ENCODE data around the gene KLHDC3.
A peak's percentile ranks its signal among the peaks of the same experiment; 100 is the strongest.

The KLHDC3 gene

DNA sequence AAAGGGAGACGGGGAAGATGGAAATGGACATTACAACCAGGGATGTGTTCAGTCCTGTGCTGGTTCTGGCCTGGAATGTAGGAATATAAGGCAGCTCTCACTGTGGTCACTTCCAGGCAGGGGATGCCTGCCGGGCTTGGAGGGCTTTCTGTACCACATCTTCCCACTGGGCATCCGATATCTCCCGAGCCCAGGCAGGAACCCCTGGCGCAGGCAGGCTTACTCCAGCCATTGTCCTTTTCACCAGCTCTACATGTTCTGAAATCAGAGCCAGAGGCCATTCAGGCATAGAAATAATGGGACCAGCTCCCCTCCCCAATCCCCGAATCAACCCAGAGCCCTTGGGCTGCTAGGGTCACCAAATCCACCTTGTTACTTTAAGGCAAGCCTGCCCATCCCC is 1.7 kb upstream of the KLHDC3 start:
- H3K36me3 ChIP-seq (ENCODE audit: control insufficient read depth, insufficient read depth, low read length): peaks cover 28% of the 10 kb centered on the region
- H3K4me1 ChIP-seq (ENCODE audit: control insufficient read depth, insufficient read depth, low read length): no peaks in the 10 kb centered on the region
- no CpG with 5 or more reads among the region's 6 CpGs for WGBS (ENCODE audit: insufficient coverage, insufficient read length)
- H3K4me3 ChIP-seq (ENCODE audit: low read length): no peak overlapping the region
- H3K27ac ChIP-seq (ENCODE audit: low read length): no peak overlapping the region
- no peak for DNase-seq (ENCODE audit: low read depth, low spot score)
- H3K27me3 ChIP-seq (ENCODE audit: control insufficient read depth, insufficient read depth, low read length): no peaks in the 10 kb centered on the region
- no peaks in the 10 kb centered on the region for H3K9me3 ChIP-seq (ENCODE audit: control insufficient read depth, insufficient read depth, low read length)

- no peak overlapping the region for H3K27ac ChIP-seq (ENCODE audit: low read length)
- no peaks in the 10 kb centered on the region for H3K27me3 ChIP-seq (ENCODE audit: control insufficient read depth, insufficient read depth, low read length)
- H3K4me1 ChIP-seq (ENCODE audit: control insufficient read depth, insufficient read depth, low read length): no peaks in the 10 kb centered on the region
- no CpG with 5 or more reads among the region's 25 CpGs for WGBS (ENCODE audit: insufficient coverage, insufficient read length)
- peaks cover 30% of the 10 kb centered on the region for H3K36me3 ChIP-seq (ENCODE audit: control insufficient read depth, insufficient read depth, low read length)
- H3K9me3 ChIP-seq (ENCODE audit: control insufficient read depth, insufficient read depth, low read length): no peaks in the 10 kb centered on the region
- peak overlapping the region; percentile 70 for H3K4me3 ChIP-seq (ENCODE audit: low read length)
- DNase-seq (ENCODE audit: low read depth, low spot score): no peak
Measured at GRCh38 chr6:43013097-43013842, 779 bp upstream of the KLHDC3 start.

DNA sequence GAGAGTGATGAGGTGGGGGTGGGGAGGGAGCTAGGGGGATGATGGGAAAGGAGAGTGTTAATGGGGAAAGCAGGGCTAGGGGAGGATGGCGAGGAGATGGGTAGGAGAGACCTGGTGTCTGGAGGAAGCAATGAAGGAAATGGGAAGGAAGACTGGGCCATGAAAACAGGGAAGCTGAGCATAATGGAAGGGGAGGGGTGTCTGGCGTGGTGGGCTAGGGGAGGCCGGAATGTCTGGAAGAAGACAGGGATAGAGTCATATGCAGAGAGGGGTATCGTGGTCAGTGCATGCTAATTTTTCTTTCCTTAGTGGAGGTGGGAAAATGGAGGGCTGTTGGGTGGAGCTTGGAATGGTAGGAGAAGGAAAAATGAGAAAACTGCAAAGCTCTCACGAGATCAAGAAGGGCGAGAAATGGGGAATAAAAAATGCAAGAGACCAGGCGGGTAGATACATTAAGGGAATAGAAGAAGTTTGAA is 423 bp downstream of the KLHDC3 start:
- DNase-seq (ENCODE audit: low read depth, low spot score): no peak
- Histone ChIP-seq H3K27me3 (ENCODE audit: control insufficient read depth, insufficient read depth, low read length) (no peaks in the 10 kb centered on the region), H3K27ac (ENCODE audit: low read length) (no peak overlapping the region), H3K4me1 (ENCODE audit: control insufficient read depth, insufficient read depth, low read length) (no peaks in the 10 kb centered on the region), H3K9me3 (ENCODE audit: control insufficient read depth, insufficient read depth, low read length) (no peaks in the 10 kb centered on the region), H3K36me3 (ENCODE audit: control insufficient read depth, insufficient read depth, low read length) (peaks cover 26% of the 10 kb centered on the region), H3K4me3 (ENCODE audit: low read length) (peak overlapping the region; percentile 66; the same call in 1 of the 2 replicates)
- 100% methylated on average over 1 of the region's 7 CpGs for WGBS (ENCODE audit: insufficient coverage, insufficient read length)

DNA sequence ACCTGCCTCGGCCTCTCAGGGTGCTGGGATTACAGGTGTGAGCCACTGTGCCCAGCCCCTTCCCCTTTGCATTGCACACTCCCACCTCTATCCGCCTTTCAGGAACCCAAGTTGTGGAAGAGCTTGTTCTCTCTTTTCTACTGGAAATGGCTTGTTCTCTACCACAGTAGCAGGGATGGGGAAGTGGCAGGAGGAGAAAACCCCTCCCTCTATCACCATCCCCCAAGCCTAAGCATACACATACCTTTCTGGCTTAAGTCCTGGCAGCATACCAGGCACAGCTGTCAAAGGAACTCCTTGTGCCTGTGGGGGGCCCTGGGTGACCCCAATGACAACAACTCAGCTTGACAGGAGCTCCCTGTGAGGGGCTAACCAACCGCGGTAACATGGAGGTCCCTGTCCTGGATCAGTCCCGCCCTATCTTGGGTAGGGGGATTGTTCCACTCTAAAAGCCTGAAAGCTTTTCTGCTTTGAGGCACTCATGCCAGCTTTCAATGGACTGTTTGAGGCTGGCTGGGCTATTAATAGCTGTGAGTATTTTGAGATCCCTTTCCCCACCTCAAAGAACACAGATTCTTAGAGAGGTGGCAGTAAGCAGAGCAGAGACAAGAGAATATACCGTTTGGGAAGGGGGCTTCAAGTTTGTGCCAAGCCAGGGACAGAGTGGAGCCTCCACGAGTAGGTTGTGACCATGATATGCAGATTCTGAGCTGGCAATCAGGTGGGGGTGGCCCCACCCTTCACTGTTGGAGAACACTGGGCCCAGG is 2.3 kb downstream of the KLHDC3 start:
- Histone ChIP-seq H3K27me3 (ENCODE audit: control insufficient read depth, insufficient read depth, low read length) (no peaks in the 10 kb centered on the region), H3K27ac (ENCODE audit: low read length) (no peak overlapping the region), H3K4me1 (ENCODE audit: control insufficient read depth, insufficient read depth, low read length) (no peaks in the 10 kb centered on the region), H3K36me3 (ENCODE audit: control insufficient read depth, insufficient read depth, low read length) (peaks cover 14% of the 10 kb centered on the region), H3K4me3 (ENCODE audit: low read length) (no peak overlapping the region), H3K9me3 (ENCODE audit: control insufficient read depth, insufficient read depth, low read length) (no peaks in the 10 kb centered on the region)
- DNase-seq (ENCODE audit: low read depth, low spot score): no peak
- no CpG with 5 or more reads among the region's 7 CpGs for WGBS (ENCODE audit: insufficient coverage, insufficient read length)

DNA sequence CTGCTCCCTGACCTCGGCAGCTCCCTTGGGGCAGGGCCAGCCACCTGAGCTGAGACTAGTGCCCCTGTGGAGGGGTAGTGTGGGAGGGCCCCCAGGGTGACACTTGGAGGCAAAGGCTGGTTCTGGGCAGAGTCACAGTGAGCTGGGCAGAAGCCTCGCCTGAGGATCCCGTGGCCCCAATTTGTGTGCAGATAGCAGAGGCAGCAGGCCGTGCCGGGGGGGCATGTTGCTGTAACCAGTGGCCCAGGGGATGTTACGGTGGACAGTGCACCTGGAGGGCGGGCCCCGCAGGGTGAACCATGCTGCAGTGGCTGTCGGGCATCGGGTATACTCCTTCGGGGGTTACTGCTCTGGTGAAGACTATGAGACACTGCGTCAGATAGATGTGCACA is 2.9 kb downstream of the KLHDC3 start:
- no CpG with 5 or more reads among the region's 12 CpGs for WGBS (ENCODE audit: insufficient coverage, insufficient read length)
- H3K4me3 ChIP-seq (ENCODE audit: low read length): no peak overlapping the region
- H3K27me3 ChIP-seq (ENCODE audit: control insufficient read depth, insufficient read depth, low read length): no peaks in the 10 kb centered on the region
- no peaks in the 10 kb centered on the region for H3K9me3 ChIP-seq (ENCODE audit: control insufficient read depth, insufficient read depth, low read length)
- H3K27ac ChIP-seq (ENCODE audit: low read length): no peak overlapping the region
- no peaks in the 10 kb centered on the region for H3K4me1 ChIP-seq (ENCODE audit: control insufficient read depth, insufficient read depth, low read length)
- no peak for DNase-seq (ENCODE audit: low read depth, low spot score)
- peaks cover 12% of the 10 kb centered on the region for H3K36me3 ChIP-seq (ENCODE audit: control insufficient read depth, insufficient read depth, low read length)

DNA sequence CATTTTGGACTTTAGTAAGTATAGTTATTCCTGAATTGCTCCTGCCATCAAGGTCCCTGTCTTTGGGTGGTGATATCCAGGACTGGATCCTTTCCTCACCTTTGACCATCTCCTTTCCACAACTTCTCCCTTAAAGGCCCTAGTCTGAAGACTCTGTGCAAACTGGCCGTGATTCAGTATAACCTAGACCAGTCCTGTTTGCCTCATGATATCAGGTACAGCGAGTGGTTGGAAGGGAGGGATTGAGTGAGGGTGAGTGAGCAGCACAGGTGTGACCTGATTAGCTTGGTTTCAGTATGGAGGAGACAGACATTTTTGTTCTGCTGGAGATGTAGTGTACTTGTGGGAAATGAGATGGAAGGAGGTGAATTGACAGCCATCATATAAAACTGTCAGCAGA is 5.1 kb downstream of the KLHDC3 start:
- Histone ChIP-seq H3K36me3 (ENCODE audit: control insufficient read depth, insufficient read depth, low read length) (peaks cover 8% of the 10 kb centered on the region; the same call in 1 of the 2 replicates), H3K4me3 (ENCODE audit: low read length) (no peak overlapping the region), H3K27ac (ENCODE audit: low read length) (no peak overlapping the region), H3K27me3 (ENCODE audit: control insufficient read depth, insufficient read depth, low read length) (no peaks in the 10 kb centered on the region), H3K9me3 (ENCODE audit: control insufficient read depth, insufficient read depth, low read length) (no peaks in the 10 kb centered on the region), H3K4me1 (ENCODE audit: control insufficient read depth, insufficient read depth, low read length) (no peaks in the 10 kb centered on the region)
- DNase-seq (ENCODE audit: low read depth, low spot score): no peak
- WGBS (ENCODE audit: insufficient coverage, insufficient read length): no CpG with 5 or more reads among the region's 2 CpGs

- no peak overlapping the region for H3K4me3 ChIP-seq (ENCODE audit: low read length)
- no peaks in the 10 kb centered on the region for H3K9me3 ChIP-seq (ENCODE audit: control insufficient read depth, insufficient read depth, low read length)
- no peak for DNase-seq (ENCODE audit: low read depth, low spot score)
- WGBS (ENCODE audit: insufficient coverage, insufficient read length): no CpG with 5 or more reads among the region's 3 CpGs
- no peaks in the 10 kb centered on the region for H3K4me1 ChIP-seq (ENCODE audit: control insufficient read depth, insufficient read depth, low read length)
- no peaks in the 10 kb centered on the region for H3K27me3 ChIP-seq (ENCODE audit: control insufficient read depth, insufficient read depth, low read length)
- H3K36me3 ChIP-seq (ENCODE audit: control insufficient read depth, insufficient read depth, low read length): peaks cover 17% of the 10 kb centered on the region; the same call in 1 of the 2 replicates
- H3K27ac ChIP-seq (ENCODE audit: low read length): no peak overlapping the region
Measured at GRCh38 chr6:43020052-43020705, 6.1 kb downstream of the KLHDC3 start.

GRCh38 chr6:43020847-43021246 is 6.8 kb downstream of the KLHDC3 start:
- Histone ChIP-seq H3K4me1 (ENCODE audit: control insufficient read depth, insufficient read depth, low read length) (no peaks in the 10 kb centered on the region), H3K27ac (ENCODE audit: low read length) (no peak overlapping the region), H3K9me3 (ENCODE audit: control insufficient read depth, insufficient read depth, low read length) (no peaks in the 10 kb centered on the region), H3K36me3 (ENCODE audit: control insufficient read depth, insufficient read depth, low read length) (peaks cover 19% of the 10 kb centered on the region; the same call in 1 of the 2 replicates), H3K4me3 (ENCODE audit: low read length) (no peak overlapping the region; the same call in 1 of the 2 replicates), H3K27me3 (ENCODE audit: control insufficient read depth, insufficient read depth, low read length) (no peaks in the 10 kb centered on the region)
- DNase-seq (ENCODE audit: low read depth, low spot score): no peak
- no CpG with 5 or more reads among the region's 5 CpGs for WGBS (ENCODE audit: insufficient coverage, insufficient read length)

DNA sequence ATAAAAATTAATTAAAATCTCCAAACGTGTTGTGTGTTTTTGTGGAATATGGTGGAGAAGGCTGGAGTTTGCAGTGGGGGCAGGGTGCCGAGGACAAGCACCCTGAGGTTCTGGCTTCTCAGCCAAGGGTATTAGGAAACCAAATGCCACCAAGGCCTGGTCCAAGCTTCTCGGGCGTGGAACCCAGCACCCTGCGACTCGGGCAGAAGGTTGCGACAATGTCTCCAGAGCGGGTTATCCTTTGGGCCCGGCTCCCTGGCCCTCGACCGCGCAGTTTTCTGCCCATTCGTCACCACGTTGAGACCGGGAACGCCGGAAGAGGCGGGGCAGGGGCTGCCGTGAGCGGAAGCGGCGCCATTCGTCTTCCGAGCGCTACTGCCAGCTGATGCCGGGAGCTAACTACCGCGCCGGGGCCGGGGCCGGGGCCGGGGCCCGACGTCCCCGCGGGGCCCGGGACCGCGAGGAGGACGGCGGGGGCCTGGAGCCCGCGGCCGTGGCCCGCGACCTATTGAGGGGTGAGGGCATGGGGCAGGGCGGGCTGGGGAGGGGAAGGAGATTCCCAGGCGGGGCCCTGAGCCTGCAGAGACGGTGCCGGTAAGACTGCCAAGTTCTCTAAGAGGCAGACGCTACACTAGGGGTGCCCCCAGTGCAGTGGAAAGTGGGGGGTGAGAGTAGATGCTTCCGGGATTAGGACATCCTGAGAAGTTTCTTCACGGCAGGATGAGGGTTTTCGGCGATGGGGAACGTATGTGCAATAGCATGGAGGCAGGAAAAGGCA is 7.4 kb downstream of the KLHDC3 start, which contains the start of gene RRP36:
Gene RRP36, plus strand, starts transcription at position 354 of the 778 bp plus-strand sequence. Its CDS starts 32 bp downstream, at position 386.
- Histone ChIP-seq H3K36me3 (ENCODE audit: control insufficient read depth, insufficient read depth, low read length) (peaks cover 21% of the 10 kb centered on the region; the same call in 1 of the 2 replicates), H3K4me3 (ENCODE audit: low read length) (peak within 1 kb of the TSS; percentile 75), H3K9me3 (ENCODE audit: control insufficient read depth, insufficient read depth, low read length) (no peaks in the 10 kb centered on the region), H3K27ac (ENCODE audit: low read length) (no peak within 1 kb of the TSS), H3K4me1 (ENCODE audit: control insufficient read depth, insufficient read depth, low read length) (no peaks in the 10 kb centered on the region), H3K27me3 (ENCODE audit: control insufficient read depth, insufficient read depth, low read length) (no peaks in the 10 kb centered on the region)
- no peak for DNase-seq (ENCODE audit: low read depth, low spot score)
- no CpG with 5 or more reads among the region's 56 CpGs for WGBS (ENCODE audit: insufficient coverage, insufficient read length)

GRCh38 chr6:43024436-43024835 is 10.4 kb downstream of the KLHDC3 start:
- WGBS (ENCODE audit: insufficient coverage, insufficient read length): no CpG with 5 or more reads among the region's 2 CpGs
- H3K36me3 ChIP-seq (ENCODE audit: control insufficient read depth, insufficient read depth, low read length): peaks cover 28% of the 10 kb centered on the region

More at GRCh38 chr6:43024436-43024835, 10.4 kb downstream of the KLHDC3 start:
- Histone ChIP-seq H3K4me1 (ENCODE audit: control insufficient read depth, insufficient read depth, low read length) (no peaks in the 10 kb centered on the region), H3K27me3 (ENCODE audit: control insufficient read depth, insufficient read depth, low read length) (no peaks in the 10 kb centered on the region), H3K27ac (ENCODE audit: low read length) (no peak overlapping the region), H3K4me3 (ENCODE audit: low read length) (no peak overlapping the region), H3K9me3 (ENCODE audit: control insufficient read depth, insufficient read depth, low read length) (no peaks in the 10 kb centered on the region)
- no peak for DNase-seq (ENCODE audit: low read depth, low spot score)

Measured in iPS DF 6.9 (cell line).